ENCODE measurements around the gene MTERF4.

GRCh38 chr2:241125626-241126025 is 23.5 kb upstream of the MTERF4 start:
- TF ChIP-seq, protein P1, sequence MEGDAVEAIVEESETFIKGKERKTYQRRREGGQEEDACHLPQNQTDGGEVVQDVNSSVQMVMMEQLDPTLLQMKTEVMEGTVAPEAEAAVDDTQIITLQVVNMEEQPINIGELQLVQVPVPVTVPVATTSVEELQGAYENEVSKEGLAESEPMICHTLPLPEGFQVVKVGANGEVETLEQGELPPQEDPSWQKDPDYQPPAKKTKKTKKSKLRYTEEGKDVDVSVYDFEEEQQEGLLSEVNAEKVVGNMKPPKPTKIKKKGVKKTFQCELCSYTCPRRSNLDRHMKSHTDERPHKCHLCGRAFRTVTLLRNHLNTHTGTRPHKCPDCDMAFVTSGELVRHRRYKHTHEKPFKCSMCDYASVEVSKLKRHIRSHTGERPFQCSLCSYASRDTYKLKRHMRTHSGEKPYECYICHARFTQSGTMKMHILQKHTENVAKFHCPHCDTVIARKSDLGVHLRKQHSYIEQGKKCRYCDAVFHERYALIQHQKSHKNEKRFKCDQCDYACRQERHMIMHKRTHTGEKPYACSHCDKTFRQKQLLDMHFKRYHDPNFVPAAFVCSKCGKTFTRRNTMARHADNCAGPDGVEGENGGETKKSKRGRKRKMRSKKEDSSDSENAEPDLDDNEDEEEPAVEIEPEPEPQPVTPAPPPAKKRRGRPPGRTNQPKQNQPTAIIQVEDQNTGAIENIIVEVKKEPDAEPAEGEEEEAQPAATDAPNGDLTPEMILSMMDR (IDR thresholded peaks at IDR 0.05): no peak
- TF ChIP-seq POLR2AphosphoS5 (IDR thresholded peaks at IDR 0.05) (no peak), POLR2A (IDR thresholded peaks at IDR 0.05) (no peak)

Measured in prostate gland (tissue), 2 donors.